ENCODE measurements around the gene AVEN.

Gene AVEN

GRCh38 chr15:34038871-34039789, at the start of gene AVEN:
Gene AVEN (minus strand): TSS chr15:34039204. CDS start chr15:34039046, 158 bp downstream.
- H2AFZ ChIP-seq = peak within 1 kb of the TSS; percentile 87
- H3K4me1 ChIP-seq = no peaks in the 10 kb centered on the region
- no peaks in the 10 kb centered on the region for H3K27me3 ChIP-seq (ENCODE audit: control insufficient read depth, insufficient read depth, low read length)
- H3K4me3 ChIP-seq (ENCODE audit: low read depth, low read length) = peak within 1 kb of the TSS; percentile 75
- H3K79me2 ChIP-seq = no peaks in the 10 kb centered on the region
- TF ChIP-seq CTCF (IDR thresholded peaks at IDR 0.05) = no peak
- no peaks in the 10 kb centered on the region for H3K9me3 ChIP-seq (ENCODE audit: control insufficient read depth, low read length)
- no peak within 1 kb of the TSS for H3K9ac ChIP-seq
- peak within 1 kb of the TSS; percentile 69 for H3K27ac ChIP-seq
- no peaks in the 10 kb centered on the region for H3K36me3 ChIP-seq (ENCODE audit: control insufficient read depth, insufficient read depth, low read length)
- H3K4me2 ChIP-seq (ENCODE audit: low read length) = peak within 1 kb of the TSS; percentile 84

- no peaks in the 10 kb centered on the region for H3K36me3 ChIP-seq (ENCODE audit: control insufficient read depth, insufficient read depth, low read length)
- H3K4me3 ChIP-seq (ENCODE audit: low read depth, low read length) = no peak overlapping the region
- H3K9me3 ChIP-seq (ENCODE audit: control insufficient read depth, low read length) = no peaks in the 10 kb centered on the region
- TF ChIP-seq CTCF (IDR thresholded peaks at IDR 0.05) = no peak
- no peaks in the 10 kb centered on the region for H3K79me2 ChIP-seq
- H3K4me1 ChIP-seq = no peaks in the 10 kb centered on the region
- no peak overlapping the region for H3K4me2 ChIP-seq (ENCODE audit: low read length)
- no peak overlapping the region for H3K9ac ChIP-seq
- H3K27me3 ChIP-seq (ENCODE audit: control insufficient read depth, insufficient read depth, low read length) = no peaks in the 10 kb centered on the region
- no peak overlapping the region for H2AFZ ChIP-seq
- H3K27ac ChIP-seq = no peak overlapping the region
These were observed 46.7 kb upstream of the AVEN start for GRCh38 chr15:34085746-34086145.

GRCh38 chr15:34084086-34084485, 45.1 kb upstream of the AVEN start:
- H3K4me1 ChIP-seq = no peaks in the 10 kb centered on the region
- no peak overlapping the region for H3K4me3 ChIP-seq (ENCODE audit: low read depth, low read length)
- no peak overlapping the region for H2AFZ ChIP-seq
- H3K79me2 ChIP-seq = no peaks in the 10 kb centered on the region
- H3K27ac ChIP-seq = no peak overlapping the region
- no peak overlapping the region for H3K9ac ChIP-seq
- H3K27me3 ChIP-seq (ENCODE audit: control insufficient read depth, insufficient read depth, low read length) = no peaks in the 10 kb centered on the region
- H3K36me3 ChIP-seq (ENCODE audit: control insufficient read depth, insufficient read depth, low read length) = no peaks in the 10 kb centered on the region
- H3K4me2 ChIP-seq (ENCODE audit: low read length) = no peak overlapping the region
- no peaks in the 10 kb centered on the region for H3K9me3 ChIP-seq (ENCODE audit: control insufficient read depth, low read length)
- no peak for TF ChIP-seq CTCF (IDR thresholded peaks at IDR 0.05)

- Histone ChIP-seq H3K79me2 (no peaks in the 10 kb centered on the region), H3K27me3 (ENCODE audit: control insufficient read depth, insufficient read depth, low read length) (no peaks in the 10 kb centered on the region), H3K36me3 (ENCODE audit: control insufficient read depth, insufficient read depth, low read length) (no peaks in the 10 kb centered on the region), H3K9me3 (ENCODE audit: control insufficient read depth, low read length) (no peaks in the 10 kb centered on the region), H3K4me1 (no peaks in the 10 kb centered on the region), H3K4me2 (ENCODE audit: low read length) (no peak overlapping the region), H3K27ac (no peak overlapping the region), H3K4me3 (ENCODE audit: low read depth, low read length) (no peak overlapping the region), H2AFZ (no peak overlapping the region), H3K9ac (no peak overlapping the region)
- no peak for TF ChIP-seq CTCF (IDR thresholded peaks at IDR 0.05)
These were observed 40.9 kb upstream of the AVEN start for GRCh38 chr15:34079904-34080303.

- H3K4me2 ChIP-seq (ENCODE audit: low read length) = no peak overlapping the region
- TF ChIP-seq CTCF (IDR thresholded peaks at IDR 0.05) = no peak
These were observed 39.9 kb upstream of the AVEN start for GRCh38 chr15:34078900-34079299.

More at GRCh38 chr15:34078900-34079299, 39.9 kb upstream of the AVEN start:
- H3K27me3 ChIP-seq (ENCODE audit: control insufficient read depth, insufficient read depth, low read length) = no peaks in the 10 kb centered on the region
- H2AFZ ChIP-seq = no peak overlapping the region
- no peak overlapping the region for H3K9ac ChIP-seq
- H3K79me2 ChIP-seq = no peaks in the 10 kb centered on the region
- H3K36me3 ChIP-seq (ENCODE audit: control insufficient read depth, insufficient read depth, low read length) = no peaks in the 10 kb centered on the region
- no peak overlapping the region for H3K27ac ChIP-seq
- no peaks in the 10 kb centered on the region for H3K4me1 ChIP-seq
- H3K4me3 ChIP-seq (ENCODE audit: low read depth, low read length) = no peak overlapping the region
- no peaks in the 10 kb centered on the region for H3K9me3 ChIP-seq (ENCODE audit: control insufficient read depth, low read length)

All from parathyroid adenoma (tissue), 2 donors.